Cardiac muscle cell (in vitro differentiated cells and primary cell): ENCODE results near the gene CST8. TPM values are rescaled to one million over a fixed set of nuclear protein-coding genes. Genes with fewer than 3 reads are reported as not detected.

Experiments
- DNase-seq, 2 donors: peaks; one replicate each; pipeline versions ENCODE4 v3.0.0 to v3.0.0-alpha.2; 2010 to 2017; ENCODE audit warnings: low read depth in 1 of 2, low spot score in 1 of 2
- H3K27ac ChIP-seq: fragments of 200-600 bp; sonication (generic); 2 replicates; pipeline ENCODE4 v1.5.1; 2016
- H3K27me3 ChIP-seq: fragments of 200-600 bp; sonication (generic); 2 replicates; pipeline ENCODE4 v1.6.0; 2016; ENCODE audit warnings: control low read depth
- H3K36me3 ChIP-seq: fragments of 200-600 bp; sonication (generic); 2 replicates; pipeline ENCODE4 v1.5.1; 2016; ENCODE audit warnings: control low read depth
- H3K4me1 ChIP-seq: fragments of 200-600 bp; sonication (generic); 2 replicates; pipeline ENCODE4 v1.8.1; 2017; ENCODE audit warnings: low read depth, mild to moderate bottlenecking, mixed run types
- H3K4me3 ChIP-seq: fragments of 200-600 bp; sonication (generic); 2 replicates; pipeline ENCODE4 v1.5.1; 2016; ENCODE audit warnings: mild to moderate bottlenecking
- H3K9me3 ChIP-seq: fragments of 200-600 bp; sonication (generic); 2 replicates; pipeline ENCODE4 v1.5.1; 2017; ENCODE audit warnings: low read depth, mild to moderate bottlenecking, control low read depth
- CTCF ChIP-seq: IDR thresholded peaks from 2 replicates; pipeline ENCODE4 v1.5.1; 2012; ENCODE audit warnings: low read depth, mild to moderate bottlenecking, low read length
- polyA plus RNA-seq: library from polyadenylated mRNA; unstranded; fragments of >200 nt; fragmentation: Nextera tagmentation; extraction: Ambion mirVana; gene quantifications from 2 replicates; pipeline ENCODE4 v1.2.1, GENCODE V29; 2016
- total RNA-seq: library from RNA; depleted of rRNA; stranded (reverse); fragments of >200 nt; gene quantifications from 2 replicates; pipeline ENCODE4 v1.2.3, GENCODE V29; 2016

The CST8 gene
- total and polyA plus RNA-seq, 2 experiments from 2014 or later = not detected

GRCh38 chr20:23524146-23524545, 33.2 kb downstream of the CST8 start:
- no peak for DNase-seq
- Histone ChIP-seq H3K27ac (no peak overlapping the region), H3K4me1 (no peaks in the 10 kb centered on the region), H3K9me3 (no peaks in the 10 kb centered on the region), H3K36me3 (no peaks in the 10 kb centered on the region), H3K27me3 (no peaks in the 10 kb centered on the region), H3K4me3 (no peak overlapping the region)
- TF ChIP-seq CTCF = no peak

- DNase-seq = no peak
- no peaks in the 10 kb centered on the region for H3K27me3 ChIP-seq
- no peaks in the 10 kb centered on the region for H3K9me3 ChIP-seq
- no peak overlapping the region for H3K27ac ChIP-seq
- TF ChIP-seq CTCF = no peak
- H3K36me3 ChIP-seq = no peaks in the 10 kb centered on the region
- H3K4me3 ChIP-seq = no peak overlapping the region
- H3K4me1 ChIP-seq = no peaks in the 10 kb centered on the region
Observed at GRCh38 chr20:23526850-23527249, 35.9 kb downstream of the CST8 start.

- no peaks in the 10 kb centered on the region for H3K27me3 ChIP-seq
- no peak for TF ChIP-seq CTCF
- DNase-seq = no peak
Observed at GRCh38 chr20:23528867-23529431, 38.0 kb downstream of the CST8 start.

GRCh38 chr20:23530937-23531567, 40.1 kb downstream of the CST8 start:
- no peak overlapping the region for H3K27ac ChIP-seq
- H3K4me3 ChIP-seq = no peak overlapping the region
- H3K36me3 ChIP-seq = no peaks in the 10 kb centered on the region
- no peak for TF ChIP-seq CTCF
- H3K4me1 ChIP-seq = no peaks in the 10 kb centered on the region
- no peak for DNase-seq
- no peaks in the 10 kb centered on the region for H3K9me3 ChIP-seq
- no peaks in the 10 kb centered on the region for H3K27me3 ChIP-seq

More at GRCh38 chr20:23528867-23529431, 38.0 kb downstream of the CST8 start:
- no peaks in the 10 kb centered on the region for H3K9me3 ChIP-seq
- H3K4me3 ChIP-seq = no peak overlapping the region
- no peaks in the 10 kb centered on the region for H3K36me3 ChIP-seq
- H3K4me1 ChIP-seq = no peaks in the 10 kb centered on the region
- H3K27ac ChIP-seq = no peak overlapping the region

- H3K36me3 ChIP-seq = no peaks in the 10 kb centered on the region
- no peak for DNase-seq
- H3K4me3 ChIP-seq = no peak overlapping the region
- no peak overlapping the region for H3K27ac ChIP-seq
- H3K4me1 ChIP-seq = no peaks in the 10 kb centered on the region
- TF ChIP-seq CTCF = no peak
- H3K27me3 ChIP-seq = no peaks in the 10 kb centered on the region
- no peaks in the 10 kb centered on the region for H3K9me3 ChIP-seq
Observed at GRCh38 chr20:23532533-23532932, 41.6 kb downstream of the CST8 start.
